HepG2 (cell line): Measurements from ENCODE around the gene ACER3. TPM values are rescaled to one million over a fixed set of nuclear protein-coding genes. Genes with fewer than 3 reads are reported as not detected.
A peak's percentile ranks its signal among the peaks of the same experiment; 100 is the strongest.

Source experiments
- ARID2 ChIP-seq: sonication (generic); formaldehyde crosslinking; IDR thresholded peaks from 2 replicates; pipeline ENCODE4 v1.8.1; 2022; ENCODE audit warnings: mild to moderate bottlenecking, missing genetic modification reagents, borderline replicate concordance
- BCL6 ChIP-seq: IDR thresholded peaks from 2 replicates; pipeline ENCODE4 v1.6.1; 2016; ENCODE audit warnings: missing genetic modification reagents, missing compliant biosample characterization
- IRF2 ChIP-seq: IDR thresholded peaks from 2 replicates; pipeline ENCODE4 v1.6.1; 2018; ENCODE audit warnings: missing genetic modification reagents, missing compliant biosample characterization
- KLF12 ChIP-seq: sonication (generic); formaldehyde crosslinking; IDR thresholded peaks from 2 replicates; pipeline ENCODE4 v1.4.0; 2020; ENCODE audit warnings: missing genetic modification reagents, borderline replicate concordance
- MTA1 ChIP-seq: sonication (generic); formaldehyde crosslinking; IDR thresholded peaks from 2 replicates; pipeline ENCODE4 v1.4.0; 2020; ENCODE audit warnings: missing genetic modification reagents, mild to moderate bottlenecking, borderline replicate concordance
- NCOA2 ChIP-seq: sonication (generic); formaldehyde crosslinking; IDR thresholded peaks from 2 replicates; pipeline ENCODE4 v1.8.0; 2022; ENCODE audit warnings: inconsistent platforms
- RCOR2 ChIP-seq: IDR thresholded peaks from 2 replicates; pipeline ENCODE4 v1.6.1; 2016; ENCODE audit warnings: missing biosample characterization, missing genetic modification reagents
- RFXANK ChIP-seq: IDR thresholded peaks from 2 replicates; pipeline ENCODE4 v1.6.1; 2016
- SMARCC2 ChIP-seq: fragments of 450-650 bp; IDR thresholded peaks from 2 replicates; pipeline ENCODE4 v1.6.1; 2017; ENCODE audit warnings: antibody characterized with exemption, mild to moderate bottlenecking
- SMYD3 ChIP-seq: sonication (generic); formaldehyde crosslinking; IDR thresholded peaks from 2 replicates; pipeline ENCODE4 v1.8.1; 2023; ENCODE audit warnings: mild to moderate bottlenecking, missing genetic modification reagents
- SYNCRIP ChIP-seq: fragments of 200-400 bp; formaldehyde crosslinking; IDR thresholded peaks from 2 replicates; pipeline ENCODE4 v1.6.1; 2018; ENCODE audit warnings: mild to moderate bottlenecking, low read depth, low read length; ENCODE audit not compliant: insufficient read depth
- ZBTB7A ChIP-seq: sonication (generic); formaldehyde crosslinking; IDR thresholded peaks from 2 replicates; pipeline ENCODE4 v1.8.0; 2022; ENCODE audit warnings: mild to moderate bottlenecking, missing genetic modification reagents
- ZKSCAN8 ChIP-seq: IDR thresholded peaks from 2 replicates; pipeline ENCODE4 v1.6.1; 2016; ENCODE audit warnings: borderline replicate concordance, missing genetic modification reagents, missing compliant biosample characterization
- ZNF326 ChIP-seq: sonication (generic); formaldehyde crosslinking; IDR thresholded peaks from 2 replicates; pipeline ENCODE4 v1.4.0; 2020; ENCODE audit warnings: missing genetic modification reagents, borderline replicate concordance
- ZNF589 ChIP-seq: sonication (generic); formaldehyde crosslinking; conservative IDR thresholded peaks from 2 replicates; pipeline ENCODE4 v1.8.0; 2022; ENCODE audit warnings: mild to moderate bottlenecking, moderate library complexity, missing genetic modification reagents
- ZNF660 ChIP-seq: sonication (generic); formaldehyde crosslinking; IDR thresholded peaks from 2 replicates; pipeline ENCODE4 v1.5.1; 2020; ENCODE audit warnings: mild to moderate bottlenecking, low read depth, missing genetic modification reagents, borderline replicate concordance
- ZNF713 ChIP-seq: sonication (generic); formaldehyde crosslinking; IDR thresholded peaks from 2 replicates; pipeline ENCODE4 v1.4.0; 2020; ENCODE audit warnings: mild to moderate bottlenecking, missing genetic modification reagents
- ZNF788 ChIP-seq: sonication (generic); formaldehyde crosslinking; IDR thresholded peaks from 2 replicates; pipeline ENCODE4 v1.5.0; 2020; ENCODE audit warnings: mild to moderate bottlenecking, missing genetic modification reagents, borderline replicate concordance
- polyA plus RNA-seq, 8 experiments: library from polyadenylated mRNA; depleted of rRNA in 3 of 8; stranded (reverse) in 7 of 8; unstranded in 1 of 8; fragments of >200 nt; fragmentation: Illumina TruSeq in 4 of 8; extraction: Trizol in 4 of 8; gene quantifications; 2 replicates each; pipeline versions ENCODE4 v1.2.1 to v1.2.3, GENCODE V29; 2011 to 2016; ENCODE audit warnings: low read depth in 4 of 8, missing spikeins in 1 of 8, mixed read lengths in 1 of 8; ENCODE audit not compliant: insufficient read depth in 1 of 8
- total RNA-seq, 5 experiments: library from RNA; depleted of rRNA; stranded (reverse); fragments of >200 nt; fragmentation: Illumina TruSeq; extraction: Trizol; gene quantifications; 2 replicates each; pipeline ENCODE4 v1.2.3, GENCODE V29; 2016; ENCODE audit warnings: low read depth in 1 of 5
- TF ChIP-seq, protein P1 (sequence below): IDR thresholded peaks from 2 replicates; pipeline ENCODE4 v1.6.1; 2016; ENCODE audit warnings: low read depth, missing genetic modification reagents, missing compliant biosample characterization
- TF ChIP-seq, protein P2 (sequence below): sonication (generic); formaldehyde crosslinking; IDR thresholded peaks from 2 replicates; pipeline ENCODE4 v1.8.0; 2022; ENCODE audit warnings: mild to moderate bottlenecking, missing genetic modification reagents; ENCODE audit not compliant: insufficient replicate concordance
- TF ChIP-seq, protein P3 (sequence below): sonication (generic); formaldehyde crosslinking; IDR thresholded peaks from 2 replicates; pipeline ENCODE4 v1.4.0; 2020; ENCODE audit warnings: missing genetic modification reagents; ENCODE audit errors: not compliant biosample characterization

ACER3 gene
- total and polyA plus RNA-seq, 2 of the 13 experiments (the other 11 are each of a cell fraction or from before 2014, with no cell fraction given), result 6.0 to 9.8 TPM

GRCh38 chr11:77036398-77036797 lies 175.7 kb downstream of the ACER3 start (continued):
- TF ChIP-seq, protein P1, sequence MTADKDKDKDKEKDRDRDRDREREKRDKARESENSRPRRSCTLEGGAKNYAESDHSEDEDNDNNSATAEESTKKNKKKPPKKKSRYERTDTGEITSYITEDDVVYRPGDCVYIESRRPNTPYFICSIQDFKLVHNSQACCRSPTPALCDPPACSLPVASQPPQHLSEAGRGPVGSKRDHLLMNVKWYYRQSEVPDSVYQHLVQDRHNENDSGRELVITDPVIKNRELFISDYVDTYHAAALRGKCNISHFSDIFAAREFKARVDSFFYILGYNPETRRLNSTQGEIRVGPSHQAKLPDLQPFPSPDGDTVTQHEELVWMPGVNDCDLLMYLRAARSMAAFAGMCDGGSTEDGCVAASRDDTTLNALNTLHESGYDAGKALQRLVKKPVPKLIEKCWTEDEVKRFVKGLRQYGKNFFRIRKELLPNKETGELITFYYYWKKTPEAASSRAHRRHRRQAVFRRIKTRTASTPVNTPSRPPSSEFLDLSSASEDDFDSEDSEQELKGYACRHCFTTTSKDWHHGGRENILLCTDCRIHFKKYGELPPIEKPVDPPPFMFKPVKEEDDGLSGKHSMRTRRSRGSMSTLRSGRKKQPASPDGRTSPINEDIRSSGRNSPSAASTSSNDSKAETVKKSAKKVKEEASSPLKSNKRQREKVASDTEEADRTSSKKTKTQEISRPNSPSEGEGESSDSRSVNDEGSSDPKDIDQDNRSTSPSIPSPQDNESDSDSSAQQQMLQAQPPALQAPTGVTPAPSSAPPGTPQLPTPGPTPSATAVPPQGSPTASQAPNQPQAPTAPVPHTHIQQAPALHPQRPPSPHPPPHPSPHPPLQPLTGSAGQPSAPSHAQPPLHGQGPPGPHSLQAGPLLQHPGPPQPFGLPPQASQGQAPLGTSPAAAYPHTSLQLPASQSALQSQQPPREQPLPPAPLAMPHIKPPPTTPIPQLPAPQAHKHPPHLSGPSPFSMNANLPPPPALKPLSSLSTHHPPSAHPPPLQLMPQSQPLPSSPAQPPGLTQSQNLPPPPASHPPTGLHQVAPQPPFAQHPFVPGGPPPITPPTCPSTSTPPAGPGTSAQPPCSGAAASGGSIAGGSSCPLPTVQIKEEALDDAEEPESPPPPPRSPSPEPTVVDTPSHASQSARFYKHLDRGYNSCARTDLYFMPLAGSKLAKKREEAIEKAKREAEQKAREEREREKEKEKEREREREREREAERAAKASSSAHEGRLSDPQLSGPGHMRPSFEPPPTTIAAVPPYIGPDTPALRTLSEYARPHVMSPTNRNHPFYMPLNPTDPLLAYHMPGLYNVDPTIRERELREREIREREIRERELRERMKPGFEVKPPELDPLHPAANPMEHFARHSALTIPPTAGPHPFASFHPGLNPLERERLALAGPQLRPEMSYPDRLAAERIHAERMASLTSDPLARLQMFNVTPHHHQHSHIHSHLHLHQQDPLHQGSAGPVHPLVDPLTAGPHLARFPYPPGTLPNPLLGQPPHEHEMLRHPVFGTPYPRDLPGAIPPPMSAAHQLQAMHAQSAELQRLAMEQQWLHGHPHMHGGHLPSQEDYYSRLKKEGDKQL, result peak; percentile 99
- peak; percentile 100 for TF ChIP-seq BCL6
- no peak for TF ChIP-seq MTA1 (CRISPR knock-in tag)
- TF ChIP-seq SMYD3 (CRISPR knock-in tag), result peak; percentile 74; the same call in 1 of the 2 replicates
- 0 out of 2 replicates have a peak, but pooled peaks have one; percentile 34 for TF ChIP-seq IRF2 (CRISPR knock-in tag)
- TF ChIP-seq ARID2 (CRISPR knock-in tag), result no peak
- TF ChIP-seq ZNF713 (CRISPR knock-in tag), result no peak
- no peak for TF ChIP-seq SYNCRIP
- no peak for TF ChIP-seq SMARCC2
- peak; percentile 80 for TF ChIP-seq RCOR2 (CRISPR knock-in tag)
- TF ChIP-seq, protein P2, sequence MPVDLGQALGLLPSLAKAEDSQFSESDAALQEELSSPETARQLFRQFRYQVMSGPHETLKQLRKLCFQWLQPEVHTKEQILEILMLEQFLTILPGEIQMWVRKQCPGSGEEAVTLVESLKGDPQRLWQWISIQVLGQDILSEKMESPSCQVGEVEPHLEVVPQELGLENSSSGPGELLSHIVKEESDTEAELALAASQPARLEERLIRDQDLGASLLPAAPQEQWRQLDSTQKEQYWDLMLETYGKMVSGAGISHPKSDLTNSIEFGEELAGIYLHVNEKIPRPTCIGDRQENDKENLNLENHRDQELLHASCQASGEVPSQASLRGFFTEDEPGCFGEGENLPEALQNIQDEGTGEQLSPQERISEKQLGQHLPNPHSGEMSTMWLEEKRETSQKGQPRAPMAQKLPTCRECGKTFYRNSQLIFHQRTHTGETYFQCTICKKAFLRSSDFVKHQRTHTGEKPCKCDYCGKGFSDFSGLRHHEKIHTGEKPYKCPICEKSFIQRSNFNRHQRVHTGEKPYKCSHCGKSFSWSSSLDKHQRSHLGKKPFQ (CRISPR knock-in tag), result no peak
- TF ChIP-seq, protein P3, sequence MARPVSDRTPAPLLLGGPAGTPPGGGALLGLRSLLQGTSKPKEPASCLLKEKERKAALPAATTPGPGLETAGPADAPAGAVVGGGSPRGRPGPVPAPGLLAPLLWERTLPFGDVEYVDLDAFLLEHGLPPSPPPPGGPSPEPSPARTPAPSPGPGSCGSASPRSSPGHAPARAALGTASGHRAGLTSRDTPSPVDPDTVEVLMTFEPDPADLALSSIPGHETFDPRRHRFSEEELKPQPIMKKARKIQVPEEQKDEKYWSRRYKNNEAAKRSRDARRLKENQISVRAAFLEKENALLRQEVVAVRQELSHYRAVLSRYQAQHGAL, result no peak
- TF ChIP-seq ZBTB7A, result no peak
- TF ChIP-seq KLF12 (CRISPR knock-in tag), result no peak
- 0 out of 2 replicates have a peak, but pooled peaks have one; percentile 31 for TF ChIP-seq ZKSCAN8
- no peak for TF ChIP-seq ZNF326
- no peak for TF ChIP-seq ZNF788 (CRISPR knock-in tag)
- TF ChIP-seq RFXANK (CRISPR knock-in tag), result no peak
- no peak for TF ChIP-seq ZNF660 (CRISPR knock-in tag)
- peak; percentile 69 for TF ChIP-seq NCOA2 (CRISPR knock-in tag)
- no peak for TF ChIP-seq ZNF589 (CRISPR knock-in tag)
- TF ChIP-seq, all 625 proteins: peak for 95
